Neural cell (in vitro differentiated cells): ENCODE data around the gene ZNF385C. TPM values are rescaled to one million over a fixed set of nuclear protein-coding genes. Genes with fewer than 3 reads are reported as not detected.

Source experiments
- H2AFZ ChIP-seq: fragments of 200-600, 300-800 bp; sonication (generic), shearing (Covaris generic); 2 replicates; pipeline ENCODE4 v1.6.0; 2014; ENCODE audit warnings: low read depth, mild to moderate bottlenecking, antibody characterized with exemption, low read length, moderate library complexity
- H3F3A ChIP-seq: fragments of 200-600 bp; shearing (Covaris generic); 2 replicates; pipeline ENCODE4 v1.6.1; 2016; ENCODE audit warnings: mild to moderate bottlenecking, moderate library complexity, mixed read lengths, antibody characterized with exemption, low read length; ENCODE audit not compliant: insufficient read depth, poor library complexity, severe bottlenecking
- H3K27ac ChIP-seq: fragments of 200-600, 300-800 bp; sonication (generic), shearing (Covaris generic); 2 replicates; pipeline ENCODE4 v1.5.1; 2014; ENCODE audit warnings: mild to moderate bottlenecking, low read length, moderate library complexity
- H3K27me3 ChIP-seq: fragments of 300-800, 200-600 bp; sonication (generic), shearing (Covaris generic); 2 replicates; pipeline ENCODE4 v1.6.0; 2014; ENCODE audit warnings: mild to moderate bottlenecking, low read depth, low read length, moderate library complexity; ENCODE audit not compliant: insufficient read depth
- H3K36me3 ChIP-seq: fragments of 300-800, 200-600 bp; sonication (generic), shearing (Covaris generic); 2 replicates; pipeline ENCODE4 v1.5.1; 2014; ENCODE audit warnings: mild to moderate bottlenecking, antibody characterized with exemption, low read length, moderate library complexity; ENCODE audit not compliant: insufficient read depth
- H3K4me2 ChIP-seq: fragments of 300-800, 200-600 bp; sonication (generic), shearing (Covaris generic); 2 replicates; pipeline ENCODE4 v1.6.0; 2014; ENCODE audit warnings: mild to moderate bottlenecking, low read length
- H3K4me3 ChIP-seq: fragments of 300-800, 200-600 bp; sonication (generic), shearing (Covaris generic); 2 replicates; pipeline ENCODE4 v1.5.1; 2014; ENCODE audit warnings: mild to moderate bottlenecking, low read length, moderate library complexity
- H3K79me2 ChIP-seq: fragments of 200-600 bp; shearing (Covaris generic); replicated peaks from 2 replicates; pipeline ENCODE4 v1.6.0; 2014; ENCODE audit warnings: mild to moderate bottlenecking, low read length, moderate library complexity; ENCODE audit not compliant: insufficient read depth
- H3K9ac ChIP-seq: fragments of 300-800, 200-600 bp; sonication (generic), shearing (Covaris generic); 2 replicates; pipeline ENCODE4 v1.6.1; 2016; ENCODE audit warnings: mild to moderate bottlenecking, low read length, mixed read lengths
- H3K9me2 ChIP-seq: fragments of 200-600 bp; shearing (Covaris generic); 2 replicates; pipeline ENCODE4 v1.6.1; 2016; ENCODE audit warnings: mild to moderate bottlenecking, low read length, mixed read lengths; ENCODE audit not compliant: insufficient read depth
- H3K9me3 ChIP-seq: fragments of 200-600, 300-800 bp; sonication (generic), shearing (Covaris generic); 2 replicates; pipeline ENCODE4 v1.6.1; 2016; ENCODE audit warnings: mild to moderate bottlenecking, mixed run types, low read length, moderate library complexity, mixed read lengths
- H4K20me1 ChIP-seq: fragments of 200-600 bp; shearing (Covaris generic); 2 replicates; pipeline ENCODE4 v1.6.1; 2016; ENCODE audit warnings: mild to moderate bottlenecking, mixed run types; ENCODE audit not compliant: insufficient read depth
- CTCF ChIP-seq: fragments of 450-650 bp; IDR thresholded peaks from 2 replicates; pipeline ENCODE4 v1.5.1; 2014; ENCODE audit warnings: antibody characterized with exemption, mild to moderate bottlenecking, moderate library complexity; ENCODE audit not compliant: poor library complexity, severe bottlenecking
- EP300 ChIP-seq: fragments of 450-650 bp; conservative IDR thresholded peaks from 2 replicates; pipeline ENCODE4 v1.6.1; 2014; ENCODE audit warnings: antibody characterized with exemption, mild to moderate bottlenecking, moderate library complexity; ENCODE audit not compliant: poor library complexity, severe bottlenecking
- EZH2 ChIP-seq: fragments of 200-600, 300-800 bp; shearing (Covaris generic), sonication (generic); IDR thresholded peaks from 2 replicates; pipeline ENCODE4 v1.6.1; 2014; ENCODE audit warnings: antibody characterized with exemption, low read length, borderline replicate concordance, mild to moderate bottlenecking; ENCODE audit not compliant: insufficient read depth, poor library complexity, severe bottlenecking
- MXI1 ChIP-seq: fragments of 450-650 bp; conservative IDR thresholded peaks from 2 replicates; pipeline ENCODE4 v1.6.1; 2014; ENCODE audit warnings: antibody characterized with exemption, mild to moderate bottlenecking; ENCODE audit not compliant: poor library complexity, severe bottlenecking
- POLR2AphosphoS5 ChIP-seq: IDR thresholded peaks from 2 replicates; pipeline ENCODE4 v1.6.1; 2012
- RAD21 ChIP-seq: fragments of 450-650 bp; conservative IDR thresholded peaks from 2 replicates; pipeline ENCODE4 v1.6.1; 2014; ENCODE audit warnings: antibody characterized with exemption, mild to moderate bottlenecking, moderate library complexity
- REST ChIP-seq: IDR thresholded peaks from 2 replicates; pipeline ENCODE4 v1.6.1; 2012; ENCODE audit warnings: borderline replicate concordance
- SMC3 ChIP-seq: fragments of 450-650 bp; conservative IDR thresholded peaks from 2 replicates; pipeline ENCODE4 v1.6.1; 2014; ENCODE audit warnings: antibody characterized with exemption, mild to moderate bottlenecking, moderate library complexity; ENCODE audit not compliant: poor library complexity
- TAF1 ChIP-seq: IDR thresholded peaks from 2 replicates; pipeline ENCODE4 v1.6.1; 2012; ENCODE audit warnings: low read depth
- polyA plus RNA-seq: library from polyadenylated mRNA; depleted of rRNA; stranded (reverse); fragments of >200 nt; gene quantifications from 2 replicates; pipeline ENCODE4 v1.2.3, GENCODE V29; 2014

The ZNF385C gene
- polyA plus RNA-seq, 1 donor from 2014 or later: 0.69 TPM

GRCh38 chr17:42000413-42001133 is 97.7 kb downstream of the ZNF385C start:
- Histone ChIP-seq H2AFZ (no peak overlapping the region), H3K27me3 (no peaks in the 10 kb centered on the region), H3K27ac (no peak overlapping the region), H4K20me1 (no peaks in the 10 kb centered on the region), H3F3A (no peaks in the 10 kb centered on the region), H3K9me3 (no peaks in the 10 kb centered on the region), H3K9ac (no peak overlapping the region), H3K79me2 (peaks cover 8% of the 10 kb centered on the region), H3K4me2 (no peak overlapping the region), H3K9me2 (no peaks in the 10 kb centered on the region), H3K4me3 (no peak overlapping the region), H3K36me3 (peaks cover 10% of the 10 kb centered on the region)
- no peak for TF ChIP-seq EP300
- no peak for TF ChIP-seq POLR2AphosphoS5
- TF ChIP-seq MXI1: no peak
- TF ChIP-seq RAD21: no peak
- TF ChIP-seq REST: no peak
- no peak for TF ChIP-seq SMC3

GRCh38 chr17:41998497-41998896 is 99.8 kb downstream of the ZNF385C start:
- TF ChIP-seq SMC3 (no peak), TAF1 (no peak), POLR2AphosphoS5 (no peak), RAD21 (no peak), REST (no peak), CTCF (no peak), EZH2 (no peak), EP300 (no peak), MXI1 (no peak)
- Histone ChIP-seq H3K9me2 (no peaks in the 10 kb centered on the region), H3K9ac (no peak overlapping the region), H4K20me1 (no peaks in the 10 kb centered on the region), H3K4me3 (no peak overlapping the region), H3F3A (no peaks in the 10 kb centered on the region), H3K36me3 (peaks cover 16% of the 10 kb centered on the region), H3K4me2 (no peak overlapping the region), H3K27me3 (no peaks in the 10 kb centered on the region), H2AFZ (no peak overlapping the region), H3K9me3 (no peaks in the 10 kb centered on the region), H3K79me2 (peaks cover 8% of the 10 kb centered on the region), H3K27ac (no peak overlapping the region)
